Measurements from ENCODE around the gene FAM229A. TPM values are rescaled to one million over a fixed set of nuclear protein-coding genes. Genes with fewer than 3 reads are reported as not detected.

Gene FAM229A
- total and polyA plus RNA-seq, 9 of the 15 experiments (the other 6 are each of a cell fraction or from before 2014, with no cell fraction given), result 0.04 to 21.6 (median 7.4) TPM

- TF ChIP-seq NFE2L1 (tag; IDR thresholded peaks at IDR 0.05; ENCODE audit: borderline replicate concordance, low read depth) (no peak), SRSF9 (IDR thresholded peaks at IDR 0.05; ENCODE audit: borderline replicate concordance, low read depth, low read length) (no peak), ZNF589 (CRISPR knock-in tag; IDR thresholded peaks at IDR 0.05; ENCODE audit: low read depth) (no peak), ZNF197 (CRISPR knock-in tag; IDR thresholded peaks at IDR 0.05; ENCODE audit: low read depth) (no peak), HIVEP1 (CRISPR knock-in tag; IDR thresholded peaks at IDR 0.05) (no peak), ZBTB26 (CRISPR knock-in tag; IDR thresholded peaks at IDR 0.05) (no peak), SPI1 (IDR thresholded peaks at IDR 0.05; ENCODE audit: borderline replicate concordance, low read depth, low read length) (no peak), RBM34 (IDR thresholded peaks at IDR 0.05; ENCODE audit: borderline replicate concordance, insufficient read depth, low read length) (no peak), MCM7 (IDR thresholded peaks at IDR 0.05) (no peak), TGIF2 (CRISPR knock-in tag; IDR thresholded peaks at IDR 0.05) (peak; percentile 87), RBM15 (IDR thresholded peaks at IDR 0.05; ENCODE audit: insufficient read depth, low read length) (no peak), XRCC4 (IDR thresholded peaks at IDR 0.05; ENCODE audit: extremely low read depth, insufficient read depth, insufficient read length) (no peak), FOXK1 (CRISPR knock-in tag; IDR thresholded peaks at IDR 0.05; ENCODE audit: borderline replicate concordance) (0 out of 2 replicates have a peak, but pooled peaks have one; percentile 40), MITF (IDR thresholded peaks at IDR 0.05) (no peak), ZNF184 (CRISPR knock-in tag; IDR thresholded peaks at IDR 0.05) (no peak), ZNF695 (CRISPR knock-in tag; IDR thresholded peaks at IDR 0.05) (no peak), FOSL1 (tag; conservative IDR thresholded peaks at IDR 0.05) (0 out of 2 replicates have a peak, but pooled peaks have one; percentile 10), ZNF592 (IDR thresholded peaks at IDR 0.05) (no peak), HMG20A (CRISPR knock-in tag; conservative IDR thresholded peaks at IDR 0.05) (no peak), EZH2 (IDR thresholded peaks at IDR 0.05; ENCODE audit: borderline replicate concordance, low read depth, low read length) (no peak), CREM (IDR thresholded peaks at IDR 0.05; ENCODE audit: low read depth) (peak; percentile 21; the same call in 1 of the 2 replicates)
Measured at GRCh38 chr1:32335790-32336590, 26.3 kb downstream of the FAM229A start, which contains the start of gene MARCKSL1 (continued).

Measured in K562 (cell line).